HT1080 (cell line): ENCODE results near the gene MEIS2. TPM values are rescaled to one million over a fixed set of nuclear protein-coding genes. Genes with fewer than 3 reads are reported as not detected.
A peak's percentile ranks its signal among the peaks of the same experiment; 100 is the strongest.

Experiments
- DNase-seq: peaks from one replicate; pipeline ENCODE4 v3.0.0-alpha.2; 2015; ENCODE audit warnings: low read depth
- total RNA-seq: library from RNA; depleted of rRNA; stranded (reverse); fragments of >200 nt; shearing (Covaris generic); gene quantifications from 2 replicates; pipeline ENCODE4 v1.2.3, GENCODE V29; 2014

Gene MEIS2
- total RNA-seq, 1 experiment from 2014 or later: 17.1 TPM

- DNase-seq: no peak
These were observed 163.7 kb downstream of the MEIS2 start for GRCh38 chr15:36936613-36937012.

- no peak for DNase-seq
These were observed 166.9 kb downstream of the MEIS2 start for GRCh38 chr15:36933255-36933990.

GRCh38 chr15:36932070-36932469 lies 168.3 kb downstream of the MEIS2 start:
- no peak for DNase-seq

GRCh38 chr15:36931434-36931833 lies 168.9 kb downstream of the MEIS2 start:
- no peak for DNase-seq

GRCh38 chr15:36926427-36926825 lies 173.9 kb downstream of the MEIS2 start:
- no peak for DNase-seq

GRCh38 chr15:36925653-36926426 lies 174.5 kb downstream of the MEIS2 start:
- no peak for DNase-seq

GRCh38 chr15:36925049-36925448 lies 175.3 kb downstream of the MEIS2 start:
- DNase-seq: no peak

- no peak for DNase-seq
These were observed 176.3 kb downstream of the MEIS2 start for GRCh38 chr15:36924034-36924433.

GRCh38 chr15:36921484-36922091 lies 178.8 kb downstream of the MEIS2 start:
- no peak for DNase-seq

GRCh38 chr15:36917411-36918267 lies 182.7 kb downstream of the MEIS2 start:
- no peak for DNase-seq

- no peak for DNase-seq
These were observed 185.2 kb downstream of the MEIS2 start for GRCh38 chr15:36914960-36915808.

GRCh38 chr15:36914466-36914865 lies 185.9 kb downstream of the MEIS2 start:
- DNase-seq: no peak

GRCh38 chr15:36912311-36912712 lies 188.0 kb downstream of the MEIS2 start:
- DNase-seq: no peak

GRCh38 chr15:36911322-36911944 lies 188.9 kb downstream of the MEIS2 start:
- peak; percentile 55 for DNase-seq

- no peak for DNase-seq
These were observed 191.4 kb downstream of the MEIS2 start for GRCh38 chr15:36908991-36909390.

GRCh38 chr15:36907295-36907694 lies 193.1 kb downstream of the MEIS2 start:
- DNase-seq: no peak

- DNase-seq: no peak
These were observed 194.4 kb downstream of the MEIS2 start for GRCh38 chr15:36905908-36906307.

- no peak for DNase-seq
These were observed 195.6 kb downstream of the MEIS2 start for GRCh38 chr15:36904715-36905114.

GRCh38 chr15:36903922-36904556 lies 196.3 kb downstream of the MEIS2 start:
- no peak for DNase-seq
